MM.1S (cell line): Measurements from ENCODE around the gene PMPCA.

Experiments
- CTCF ChIP-seq: fragments of 300-600 bp; sonication (generic); IDR thresholded peaks from 2 replicates; pipeline ENCODE4 v1.5.1; 2016; ENCODE audit warnings: antibody characterized with exemption, low read length, mixed read lengths
- EZH2 ChIP-seq: fragments of 300-600 bp; sonication (generic); optimal IDR thresholded peaks from 2 replicates; pipeline ENCODE3; 2017; ENCODE audit warnings: low read depth, mild to moderate bottlenecking, antibody characterized with exemption, low read length, mixed read lengths

- TF ChIP-seq CTCF (no peak), EZH2 (no peak)
Observed at GRCh38 chr9:136473354-136473721, 62.9 kb downstream of the PMPCA start.
